Omental fat pad (tissue), 4 donors: ENCODE measurements around the gene CFAP45. TPM values are rescaled to one million over a fixed set of nuclear protein-coding genes. Genes with fewer than 3 reads are reported as not detected.
A peak's percentile ranks its signal among the peaks of the same experiment; 100 is the strongest.

ENCODE experiments used
- ATAC-seq: fragments of 150-250 bp; one replicate; pipeline ENCODE4 v1.9.1; 2016; ENCODE audit warnings: mild to moderate bottlenecking, moderate library complexity; ENCODE audit not compliant: low FRiP score
- DNase-seq: peaks from one replicate; pipeline ENCODE4 v3.0.0-alpha.2; 2019; ENCODE audit warnings: low spot score
- total RNA-seq, 4 donors: library from RNA; depleted of rRNA; stranded (reverse); fragments of >200 nt; gene quantifications; one replicate each; pipeline ENCODE4 v1.1.0, GENCODE V29; 2016
- TF ChIP-seq, protein P1 (sequence below), 3 donors: fragments of 450-650 bp; IDR thresholded peaks; one replicate each; pipeline ENCODE4 v1.5.1; 2016 to 2017; ENCODE audit warnings: antibody characterized with exemption in 3 of 3, mild to moderate bottlenecking in 3 of 3, moderate library complexity in 2 of 3

The CFAP45 gene
- total RNA-seq, 4 donors from 2014 or later = 0.84 to 5.3 (median 0.95) TPM; not detected in 1

- DNase-seq (peak; percentile 66), ATAC-seq (peak; percentile 93)
- TF ChIP-seq, protein P1, sequence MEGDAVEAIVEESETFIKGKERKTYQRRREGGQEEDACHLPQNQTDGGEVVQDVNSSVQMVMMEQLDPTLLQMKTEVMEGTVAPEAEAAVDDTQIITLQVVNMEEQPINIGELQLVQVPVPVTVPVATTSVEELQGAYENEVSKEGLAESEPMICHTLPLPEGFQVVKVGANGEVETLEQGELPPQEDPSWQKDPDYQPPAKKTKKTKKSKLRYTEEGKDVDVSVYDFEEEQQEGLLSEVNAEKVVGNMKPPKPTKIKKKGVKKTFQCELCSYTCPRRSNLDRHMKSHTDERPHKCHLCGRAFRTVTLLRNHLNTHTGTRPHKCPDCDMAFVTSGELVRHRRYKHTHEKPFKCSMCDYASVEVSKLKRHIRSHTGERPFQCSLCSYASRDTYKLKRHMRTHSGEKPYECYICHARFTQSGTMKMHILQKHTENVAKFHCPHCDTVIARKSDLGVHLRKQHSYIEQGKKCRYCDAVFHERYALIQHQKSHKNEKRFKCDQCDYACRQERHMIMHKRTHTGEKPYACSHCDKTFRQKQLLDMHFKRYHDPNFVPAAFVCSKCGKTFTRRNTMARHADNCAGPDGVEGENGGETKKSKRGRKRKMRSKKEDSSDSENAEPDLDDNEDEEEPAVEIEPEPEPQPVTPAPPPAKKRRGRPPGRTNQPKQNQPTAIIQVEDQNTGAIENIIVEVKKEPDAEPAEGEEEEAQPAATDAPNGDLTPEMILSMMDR (IDR thresholded peaks at IDR 0.05) = peak in 2 of 3 donors; percentile 93 to 96
These were observed 8.4 kb downstream of the CFAP45 start for GRCh38 chr1:159891275-159892157.

DNA sequence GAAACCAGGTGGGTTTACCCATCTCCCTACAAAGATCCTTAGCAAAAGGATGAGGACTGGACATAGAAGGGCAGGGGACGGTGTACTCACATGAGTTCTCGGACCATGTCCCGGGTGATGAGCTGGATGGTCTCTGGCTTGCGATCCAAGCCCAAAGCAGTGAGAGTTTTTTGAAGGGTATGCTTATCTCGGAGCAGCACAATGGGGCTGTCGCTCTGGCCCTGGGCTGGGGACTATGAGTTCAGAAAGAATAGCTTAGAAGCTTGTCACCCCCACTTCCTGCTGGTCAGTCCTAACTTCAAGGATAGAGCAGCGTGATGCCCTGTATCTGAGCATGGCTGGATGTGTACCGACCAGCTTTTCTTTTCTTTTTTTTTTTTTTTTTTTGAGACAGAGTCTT, 9.6 kb downstream of the CFAP45 start:
- TF ChIP-seq, protein P1 (IDR thresholded peaks at IDR 0.05) = no peak
- DNase-seq (no peak), ATAC-seq (no peak)

DNA sequence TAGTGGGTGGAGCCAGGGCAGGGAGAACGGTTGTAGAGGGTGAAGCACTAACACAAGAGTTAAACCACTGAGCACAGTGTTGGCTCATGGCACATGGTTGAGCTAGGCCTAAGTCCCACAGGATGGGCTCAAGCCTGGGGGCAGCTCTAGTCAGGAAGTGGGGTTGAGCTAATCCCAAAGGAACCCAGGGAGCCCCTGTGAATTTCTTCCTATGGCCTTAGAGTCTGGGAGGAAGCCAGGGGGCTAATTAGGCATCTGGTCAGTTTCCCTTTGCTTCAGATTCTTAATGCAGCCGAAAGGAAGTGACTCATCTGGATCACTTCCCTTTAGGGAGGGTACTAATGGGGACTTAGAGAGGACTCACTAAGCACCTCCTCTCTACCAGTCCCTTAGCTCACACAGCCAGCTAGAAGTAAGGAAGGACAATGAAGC, 10.1 kb downstream of the CFAP45 start:
- DNase-seq = no peak
- TF ChIP-seq, protein P1 (IDR thresholded peaks at IDR 0.05) = no peak

DNA sequence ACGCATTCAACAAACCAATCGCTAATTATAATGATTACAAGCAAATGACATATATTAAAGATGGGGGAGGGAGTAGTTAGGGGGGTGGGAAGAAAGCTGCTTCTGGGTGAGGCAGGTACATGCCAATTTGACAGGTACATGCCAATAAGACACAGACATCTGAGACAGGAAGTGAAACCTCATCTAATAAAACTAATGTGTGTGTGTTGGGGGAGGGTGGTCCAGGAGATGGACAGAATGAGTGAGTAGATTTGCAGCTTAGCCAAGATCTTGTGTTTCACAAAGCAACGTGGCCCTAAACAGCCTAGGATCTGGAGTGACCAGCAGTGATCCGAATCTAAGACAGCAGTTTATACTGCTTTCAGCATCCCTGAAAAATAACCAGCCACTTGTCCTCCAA, 10.8 kb downstream of the CFAP45 start:
- no peak for DNase-seq
- ATAC-seq = no peak
- TF ChIP-seq, protein P1 (IDR thresholded peaks at IDR 0.05) = no peak

More for the DNA sequence above, 10.1 kb downstream of the CFAP45 start:
- peak; percentile 59 for ATAC-seq

DNA sequence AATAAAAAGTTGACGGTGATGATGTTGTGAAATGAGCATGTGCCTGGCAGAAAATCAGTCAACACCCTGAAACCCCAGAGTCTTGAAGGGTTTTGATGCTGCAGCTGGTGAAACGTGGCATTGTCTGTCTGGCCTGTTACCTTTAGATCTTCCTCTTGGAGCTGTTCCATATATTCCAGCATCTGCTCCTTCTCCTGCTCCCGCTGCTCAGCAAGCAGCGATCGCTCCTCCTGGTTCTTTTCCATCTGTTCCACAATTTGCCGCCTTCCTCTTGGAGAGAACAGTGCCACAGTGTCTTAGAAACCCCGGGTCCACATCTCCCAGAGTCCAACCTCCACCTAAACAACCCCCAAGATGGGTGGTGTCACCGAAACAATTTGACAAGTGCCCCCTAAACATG, 15.7 kb downstream of the CFAP45 start:
- TF ChIP-seq, protein P1 (IDR thresholded peaks at IDR 0.05) = no peak
- DNase-seq (no peak), ATAC-seq (no peak)

- DNase-seq (no peak), ATAC-seq (no peak)
- TF ChIP-seq, protein P1 (IDR thresholded peaks at IDR 0.05) = no peak
These were observed 16.8 kb downstream of the CFAP45 start for GRCh38 chr1:159883134-159883533.

- peak; percentile 39 for ATAC-seq
- TF ChIP-seq, protein P1 (IDR thresholded peaks at IDR 0.05) = no peak
- DNase-seq = no peak
These were observed 17.5 kb downstream of the CFAP45 start for GRCh38 chr1:159882527-159882862.
